T-cell (primary cell): Measurements from ENCODE around the gene DBT. TPM values are rescaled to one million over a fixed set of nuclear protein-coding genes. Genes with fewer than 3 reads are reported as not detected.

Experiments
- ATAC-seq, 4 experiments: fragments of 200-7000 bp in 3 of 4; fragments of 150-1000 bp in 1 of 4; cut with Tn5 transposase; replicated peaks in 1 of 4; 1 replicate in 3 of 4; 2 replicates in 1 of 4; pipeline ENCODE4 v1.10.0; 2021; ENCODE audit warnings: moderate library complexity in 3 of 4, mild to moderate bottlenecking in 2 of 4, moderate number of reproducible peaks in 1 of 4
- CTCF ChIA-PET, 2 donors: fragments of 300-600 bp; sonication (Branson Sonifier 250); formaldehyde crosslinking; loops; one replicate each; lab custom pipeline; 2022; ENCODE audit warnings: antibody characterized with exemption in 2 of 2; lab: Charles Lee
- POLR2A ChIA-PET, 2 donors: fragments of 300-600 bp; sonication (Branson Sonifier 250); formaldehyde crosslinking; loops; one replicate each; lab custom pipeline; 2022; ENCODE audit warnings: antibody characterized with exemption in 2 of 2; lab: Charles Lee
- DNase-seq, 35 experiments: peaks; one replicate each; pipeline versions ENCODE4 v3.0.0 to v3.0.0-alpha.2; 2013 to 2023
- H3K27ac ChIP-seq: one replicate; pipeline ENCODE4 v1.5.1; 2013; ENCODE audit warnings: low read length
- H3K27me3 ChIP-seq, 2 experiments: replicated peaks in 1 of 2; 1 replicate in 1 of 2; 2 replicates in 1 of 2; pipeline versions ENCODE4 v1.6.1 to v1.7.0; 2013; ENCODE audit warnings: low read length in 1 of 2, mixed read lengths in 1 of 2; ENCODE audit not compliant: control insufficient read depth in 2 of 2, insufficient read depth in 2 of 2; ENCODE audit errors: extremely low read depth in 1 of 2
- H3K36me3 ChIP-seq, 2 donors: 1 replicate in 1 of 2; 2 replicates in 1 of 2; pipeline versions ENCODE4 v1.6.1 to v1.7.0; 2013; ENCODE audit warnings: low read length in 1 of 2; ENCODE audit not compliant: control insufficient read depth in 2 of 2, insufficient read depth in 1 of 2; ENCODE audit errors: extremely low read depth in 1 of 2
- H3K4me1 ChIP-seq, 2 experiments: 1 replicate in 1 of 2; 2 replicates in 1 of 2; pipeline versions ENCODE4 v1.6.1 to v1.7.0; 2013; ENCODE audit warnings: low read length in 2 of 2, mixed read lengths in 1 of 2; ENCODE audit not compliant: insufficient read depth in 2 of 2, control insufficient read depth in 1 of 2; ENCODE audit errors: extremely low read depth in 1 of 2
- H3K4me3 ChIP-seq, 2 donors: 1 replicate in 1 of 2; 2 replicates in 1 of 2; pipeline versions ENCODE4 v1.5.1 to v1.7.0; 2013; ENCODE audit warnings: mild to moderate bottlenecking in 2 of 2, low read length in 1 of 2, moderate library complexity in 1 of 2; ENCODE audit not compliant: control insufficient read depth in 1 of 2; ENCODE audit errors: extremely low read depth in 1 of 2
- H3K9me3 ChIP-seq: 2 replicates; pipeline ENCODE4 v1.7.0; 2013
- H3K27ac Mint-ChIP-seq, 2 donors: one replicate each; pipeline ENCODE4 v1.8.0; 2020 to 2021; ENCODE audit warnings: mild to moderate bottlenecking in 2 of 2, mixed read lengths in 2 of 2
- H3K27me3 Mint-ChIP-seq, 2 donors: one replicate each; pipeline ENCODE4 v1.8.0; 2021 to 2022; ENCODE audit warnings: mixed read lengths in 2 of 2
- H3K36me3 Mint-ChIP-seq: one replicate; pipeline ENCODE4 v1.8.0; 2021; ENCODE audit warnings: mixed read lengths
- H3K4me1 Mint-ChIP-seq, 3 donors: one replicate each; pipeline ENCODE4 v1.8.0; 2020 to 2022; ENCODE audit warnings: mixed read lengths in 3 of 3, mild to moderate bottlenecking in 1 of 3
- H3K4me3 Mint-ChIP-seq, 3 donors: one replicate each; pipeline ENCODE4 v1.8.0; 2020 to 2022; ENCODE audit warnings: mild to moderate bottlenecking in 3 of 3, mixed read lengths in 3 of 3, moderate library complexity in 3 of 3
- H3K9me3 Mint-ChIP-seq, 3 donors: one replicate each; pipeline ENCODE4 v1.8.0; 2020 to 2022; ENCODE audit warnings: mixed read lengths in 3 of 3
- WGBS: methylation state at CpG from one replicate; pipeline ENCODE4 v1.1.5; 2013; ENCODE audit warnings: missing lambda C conversion rate; ENCODE audit not compliant: insufficient coverage; 5-methylcytosine and 5-hydroxymethylcytosine counted together
- total RNA-seq, 35 experiments: library from RNA in 6 of 35; stranded (reverse) in 6 of 35; fragments of 120-200 nt in 1 of 35; gene quantifications; one replicate each; pipeline versions ENCODE4 v1.2.1 to v1.2.4 and lab custom pipeline; 2013 to 2026

Gene DBT
- total RNA-seq, 5 donors from 2014 or later (not counting 1 experiment from before 2014, with no cell fraction given): 10.9 to 13.3 (median 12.3) TPM

DNA sequence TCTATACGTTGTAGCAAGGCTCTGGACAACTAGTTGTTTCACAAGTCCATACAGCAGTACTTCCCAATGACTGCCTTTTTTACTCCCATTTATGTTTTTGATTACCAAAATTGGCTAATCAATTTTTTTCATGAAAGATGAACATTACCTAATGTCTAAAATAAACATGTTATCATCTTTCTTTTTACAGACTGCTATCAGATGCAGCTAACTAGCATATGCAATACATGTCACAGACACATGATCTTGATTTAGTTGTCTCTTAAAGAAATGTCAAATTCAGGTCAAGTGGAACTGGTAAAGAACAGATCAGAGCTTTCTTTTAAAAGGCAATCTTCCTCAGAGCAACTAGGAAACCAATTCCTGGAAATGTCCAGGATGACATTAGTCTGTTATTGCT is 630 bp upstream of the DBT start:
- peak overlapping the region; percentile 80 for H3K27ac ChIP-seq
- H3K27ac Mint-ChIP-seq: no peak overlapping the region
- peaks cover 13 to 19% (median 16%) of the 10 kb centered on the region in 3 donors for H3K4me1 Mint-ChIP-seq
- CTCF ChIA-PET: interaction anchor here in 1 of 2 donors (0.6 to 1.6 kb wide), 4 partner anchors 104 to 208 kb away, joined by 3 to 7 read pairs (median 4); no protein-coding TSS in a partner anchor
- peaks cover 4% of the 10 kb centered on the region for H3K36me3 Mint-ChIP-seq
- no peaks in the 10 kb centered on the region for H3K9me3 Mint-ChIP-seq
- ATAC-seq (no peak), DNase-seq (peak in 1 of 35 experiments; percentile 8)
- H3K4me3 Mint-ChIP-seq: no peak overlapping the region
- peaks cover 10 to 13% of the 10 kb centered on the region in 2 experiments for H3K4me1 ChIP-seq
- H3K27me3 ChIP-seq: no peaks in the 10 kb centered on the region
- no peaks in the 10 kb centered on the region for H3K27me3 Mint-ChIP-seq
- H3K36me3 ChIP-seq: peaks cover 0 to 2% of the 10 kb centered on the region in 2 donors
- peak overlapping the region; percentile 82 to 94 for H3K4me3 ChIP-seq
- WGBS: no CpG with 5 or more reads among the region's 1 CpG
- POLR2A ChIA-PET: interaction anchor here (0.6 to 1.7 kb wide), 7 partner anchors 8 to 1197 kb away, joined by 3 to 9 read pairs (median 6); partner anchors contain the start of genes RTCA (in 2 of the 2), SASS6 (in 1 of the 2) and TRMT13 (in 1 of the 2)
- no peaks in the 10 kb centered on the region for H3K9me3 ChIP-seq

DNA sequence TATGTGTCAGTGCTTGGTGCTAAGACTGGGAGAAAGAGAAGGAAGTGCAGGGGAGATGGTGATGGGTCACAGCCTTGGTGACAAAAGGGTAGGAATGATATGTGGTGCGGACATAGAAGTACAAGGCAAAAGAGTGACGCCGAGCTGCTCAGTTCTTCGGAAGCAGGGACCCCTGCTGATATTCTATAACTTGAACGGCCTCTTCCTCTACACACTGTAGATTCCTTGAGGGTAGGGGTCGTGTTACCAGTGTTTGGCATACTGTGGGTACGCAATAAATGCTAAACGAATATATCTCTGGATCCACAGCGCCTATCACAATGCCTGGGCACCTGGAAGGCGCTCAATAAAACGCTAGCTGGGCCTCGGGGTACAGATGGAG is 488 bp downstream of the DBT start:
- Histone ChIP-seq H3K4me3 (peak overlapping the region; percentile 82 to 94), H3K36me3 (peaks cover 0 to 2% of the 10 kb centered on the region in 2 donors), H3K27me3 (no peaks in the 10 kb centered on the region), H3K4me1 (peaks cover 10 to 13% of the 10 kb centered on the region in 2 experiments), H3K27ac (peak overlapping the region; percentile 80), H3K9me3 (no peaks in the 10 kb centered on the region)
- H3K27ac Mint-ChIP-seq: no peak overlapping the region
- ChIA-PET CTCF (interaction anchor here in 1 of 2 donors (0.5 to 1.6 kb wide), 4 partner anchors 106 to 1038 kb away, joined by 3 to 7 read pairs (median 4); no protein-coding TSS in a partner anchor), POLR2A (interaction anchor here (0.5 to 1.7 kb wide), 4 partner anchors 16 to 832 kb away, joined by 3 to 8 read pairs (median 6); partner anchors contain the start of gene RTCA (in 2 of the 2))
- ATAC-seq (no peak), DNase-seq (peak in 1 of 35 experiments; percentile 19)
- 0% methylated on average over 2 of the region's 12 CpGs for WGBS
- H3K4me3 Mint-ChIP-seq: no peak overlapping the region
- H3K36me3 Mint-ChIP-seq: peaks cover 4% of the 10 kb centered on the region
- no peaks in the 10 kb centered on the region for H3K9me3 Mint-ChIP-seq
- H3K4me1 Mint-ChIP-seq: peaks cover 20 to 23% (median 22%) of the 10 kb centered on the region in 3 donors
- H3K27me3 Mint-ChIP-seq: no peaks in the 10 kb centered on the region

DNA sequence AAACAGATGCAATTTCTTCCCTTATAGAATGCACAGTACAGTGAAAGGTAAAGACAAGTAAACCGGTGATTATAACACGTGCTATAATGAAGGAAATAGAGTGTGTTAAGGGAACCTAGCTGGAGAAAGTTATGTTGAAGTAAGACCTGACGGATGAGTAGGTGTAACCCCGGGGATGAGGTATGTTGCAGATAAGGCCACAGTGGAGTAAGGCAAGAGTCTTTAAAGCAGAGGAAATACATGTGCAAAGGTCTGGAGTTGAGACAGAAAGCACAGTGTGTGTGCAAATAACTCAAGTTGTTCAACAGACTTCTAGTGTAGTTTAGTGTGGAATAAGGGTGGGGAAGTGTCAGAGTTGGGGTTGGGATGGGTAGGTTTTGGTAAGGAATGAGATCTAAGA is 2.9 kb downstream of the DBT start:
- H3K27me3 ChIP-seq: no peaks in the 10 kb centered on the region
- WGBS: 95% methylated on average over 4 of the region's 4 CpGs
- no peak overlapping the region for H3K4me3 ChIP-seq
- Mint-ChIP-seq H3K36me3 (peaks cover 4% of the 10 kb centered on the region), H3K27ac (peak overlapping the region in 1 of 2 donors; percentile 42), H3K4me1 (peaks cover 30 to 35% (median 33%) of the 10 kb centered on the region in 3 donors), H3K4me3 (no peak overlapping the region), H3K9me3 (no peaks in the 10 kb centered on the region), H3K27me3 (no peaks in the 10 kb centered on the region)
- no peak overlapping the region for H3K27ac ChIP-seq
- POLR2A ChIA-PET: no interaction called here
- peaks cover 0 to 2% of the 10 kb centered on the region in 2 donors for H3K36me3 ChIP-seq
- CTCF ChIA-PET: interaction anchor here in 1 of 2 donors (0.9 kb wide), 1 partner anchor 19 kb away, joined by 3 read pairs; the partner anchor contains the start of gene RTCA
- no peaks in the 10 kb centered on the region for H3K9me3 ChIP-seq
- DNase-seq (no peak), ATAC-seq (no peak)
- H3K4me1 ChIP-seq: peaks cover 10 to 13% of the 10 kb centered on the region in 2 experiments

DNA sequence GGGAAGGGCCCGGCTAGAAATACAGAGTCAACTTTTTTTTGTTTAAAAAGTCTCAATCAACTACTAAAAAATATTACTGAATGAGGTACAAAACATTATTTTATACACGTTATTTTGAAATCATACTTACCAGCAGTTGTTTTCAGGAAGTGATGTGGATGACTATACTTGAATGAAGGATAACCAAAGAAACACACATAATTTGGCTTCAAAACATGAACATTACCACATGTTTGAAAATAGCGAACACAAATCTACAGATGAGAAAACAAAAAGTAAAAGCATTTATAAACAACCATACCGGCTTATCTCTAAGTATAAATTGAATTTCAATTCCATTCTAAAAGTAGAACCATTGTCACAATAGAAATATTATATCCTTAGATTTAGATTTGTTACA is 9.0 kb downstream of the DBT start:
- ATAC-seq (no peak), DNase-seq (no peak)
- Histone ChIP-seq H3K4me1 (peaks cover 0 to under 1% of the 10 kb centered on the region in 2 experiments), H3K27me3 (no peaks in the 10 kb centered on the region), H3K27ac (no peak overlapping the region), H3K36me3 (peaks cover 0 to 31% of the 10 kb centered on the region in 2 donors), H3K9me3 (no peaks in the 10 kb centered on the region), H3K4me3 (no peak overlapping the region)
- CTCF ChIA-PET: interaction anchor here in 1 of 2 donors (0.7 kb wide), 1 partner anchor 224 kb away, joined by 4 read pairs; no protein-coding TSS in a partner anchor
- H3K4me1 Mint-ChIP-seq: peaks cover 24 to 30% (median 29%) of the 10 kb centered on the region in 3 donors
- POLR2A ChIA-PET: no interaction called here
- no peaks in the 10 kb centered on the region for H3K9me3 Mint-ChIP-seq
- H3K4me3 Mint-ChIP-seq: no peak overlapping the region
- no peak overlapping the region for H3K27ac Mint-ChIP-seq
- no CpG with 5 or more reads among the region's 4 CpGs for WGBS
- no peaks in the 10 kb centered on the region for H3K27me3 Mint-ChIP-seq
- peaks cover 30% of the 10 kb centered on the region for H3K36me3 Mint-ChIP-seq

DNA sequence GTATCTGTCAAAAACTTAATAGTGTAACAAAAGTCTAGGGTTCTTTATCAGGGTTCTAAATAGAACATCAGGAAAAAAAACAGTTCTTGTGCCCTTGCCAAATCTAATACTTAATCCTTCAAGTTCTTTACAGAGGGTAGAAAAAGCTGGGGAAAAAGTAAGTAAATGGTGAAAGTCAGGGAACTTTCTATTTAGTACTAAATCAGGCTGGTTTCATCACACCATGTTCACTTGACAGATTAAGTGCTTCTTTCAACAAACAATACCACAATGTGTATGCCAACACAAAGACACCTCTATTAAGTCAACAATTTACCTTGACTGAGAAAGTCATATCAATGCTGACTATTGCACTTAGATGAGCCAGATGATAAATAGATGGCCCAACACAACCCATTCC is 9.7 kb downstream of the DBT start:
- Histone ChIP-seq H3K4me3 (no peak overlapping the region), H3K4me1 (no peaks in the 10 kb centered on the region), H3K36me3 (peaks cover 0 to 31% of the 10 kb centered on the region in 2 donors), H3K27ac (no peak overlapping the region), H3K27me3 (no peaks in the 10 kb centered on the region), H3K9me3 (no peaks in the 10 kb centered on the region)
- ChIA-PET POLR2A (interaction anchor here (0.6 to 0.7 kb wide), 2 partner anchors 17 to 26 kb away, joined by 6 to 8 read pairs; partner anchors contain the start of gene RTCA (in 1 of the 2)), CTCF (interaction anchor here (0.7 to 1.2 kb wide), 3 partner anchors 17 to 117 kb away, joined by 3 to 5 read pairs (median 3); no protein-coding TSS in a partner anchor)
- Mint-ChIP-seq H3K27me3 (no peaks in the 10 kb centered on the region), H3K27ac (no peak overlapping the region), H3K4me3 (no peak overlapping the region), H3K9me3 (no peaks in the 10 kb centered on the region), H3K4me1 (peaks cover 23 to 26% (median 25%) of the 10 kb centered on the region in 3 donors), H3K36me3 (peaks cover 30% of the 10 kb centered on the region)
- ATAC-seq: no peak
- no peak for DNase-seq

DNA sequence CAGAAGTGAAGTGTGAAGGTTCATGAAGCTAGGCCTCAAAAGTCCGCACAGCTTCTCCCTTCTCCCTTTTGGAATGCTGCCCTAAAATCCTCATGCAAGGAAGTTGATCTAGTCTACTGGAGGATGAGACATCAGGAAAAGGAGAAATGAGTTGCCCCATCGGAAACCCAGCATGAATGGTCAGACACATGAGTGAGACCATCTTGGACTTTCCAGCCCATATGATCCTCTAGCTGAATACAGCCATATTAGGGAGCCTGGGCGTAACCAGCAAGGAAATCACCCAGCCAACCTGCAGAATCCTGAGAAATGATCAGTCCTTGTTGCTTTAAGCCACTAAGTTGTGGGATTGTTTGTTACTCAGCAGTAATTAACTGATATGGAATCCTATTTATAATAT is 12.5 kb downstream of the DBT start:
- no peak overlapping the region for H3K4me3 ChIP-seq
- no peaks in the 10 kb centered on the region for H3K27me3 Mint-ChIP-seq
- H3K27ac ChIP-seq: no peak overlapping the region
- POLR2A ChIA-PET: no interaction called here
- peaks cover 49% of the 10 kb centered on the region for H3K36me3 Mint-ChIP-seq
- H3K9me3 ChIP-seq: no peaks in the 10 kb centered on the region
- 100% methylated on average over 1 of the region's 3 CpGs for WGBS
- peaks cover 0 to 44% of the 10 kb centered on the region in 2 donors for H3K36me3 ChIP-seq
- no peak for ATAC-seq
- H3K9me3 Mint-ChIP-seq: no peaks in the 10 kb centered on the region
- no peak for DNase-seq
- peaks cover 7 to 10% (median 9%) of the 10 kb centered on the region in 3 donors for H3K4me1 Mint-ChIP-seq
- no peaks in the 10 kb centered on the region for H3K4me1 ChIP-seq
- no peak overlapping the region for H3K4me3 Mint-ChIP-seq
- CTCF ChIA-PET: interaction anchor here in 1 of 2 donors (0.5 kb wide), 1 partner anchor 222 kb away, joined by 4 read pairs; no protein-coding TSS in a partner anchor
- H3K27me3 ChIP-seq: no peaks in the 10 kb centered on the region
- H3K27ac Mint-ChIP-seq: no peak overlapping the region
